SK-N-SH (cell line): ENCODE results near the gene KNDC1. TPM values are rescaled to one million over a fixed set of nuclear protein-coding genes. Genes with fewer than 3 reads are reported as not detected.

Experiments
- CTCF ChIA-PET: fragments of 300-600, 350-600 bp; formaldehyde crosslinking; extraction: SDS; loops from one replicate; lab custom pipeline; 2021; lab: Yijun Ruan, JAX
- POLR2A ChIA-PET: fragments of 350-600 bp; sonication (Branson Sonifier 250); formaldehyde crosslinking; extraction: SDS; loops from one replicate; lab custom pipeline; 2020; ENCODE audit warnings: antibody characterized with exemption, inconsistent platforms; lab: Yijun Ruan, JAX
- DNase-seq: peaks from one replicate; pipeline ENCODE4 v3.0.0; 2012
- H2AFZ ChIP-seq: fragments of 200-600 bp; sonication (generic); 2 replicates; pipeline ENCODE4 v1.8.1; 2016; ENCODE audit warnings: antibody characterized with exemption, mild to moderate bottlenecking, low read depth
- H3F3A ChIP-seq: fragments of 200-600 bp; sonication (generic); replicated peaks from 2 replicates; pipeline ENCODE3; 2016; ENCODE audit warnings: antibody characterized with exemption, mild to moderate bottlenecking; ENCODE audit not compliant: insufficient read depth
- H3K27ac ChIP-seq, 2 experiments: fragments of 200-500 bp in 1 of 2; fragments of 200-600 bp in 1 of 2; sonication (Bioruptor generic) in 1 of 2; sonication (generic), shearing (Covaris generic) in 1 of 2; 2 replicates each; pipeline versions ENCODE4 v1.5.1 to v1.6.1; 2014 to 2016; ENCODE audit warnings: low read depth in 2 of 2, inconsistent platforms in 1 of 2, low read length in 1 of 2, mild to moderate bottlenecking in 1 of 2, mixed read lengths in 1 of 2
- H3K27me3 ChIP-seq: fragments of 200-600 bp; sonication (generic), shearing (Covaris generic); 2 replicates; pipeline ENCODE4 v1.6.1; 2016; ENCODE audit warnings: mixed run types; ENCODE audit not compliant: insufficient read depth
- H3K36me3 ChIP-seq, 2 experiments: fragments of 200-500 bp in 1 of 2; fragments of 200-600 bp in 1 of 2; sonication (Bioruptor generic) in 1 of 2; sonication (generic) in 1 of 2; replicated peaks in 1 of 2; 2 replicates each; pipeline versions ENCODE3 to v1.5.1; 2014 to 2016; ENCODE audit warnings: low read length in 1 of 2, mild to moderate bottlenecking in 1 of 2; ENCODE audit not compliant: insufficient read depth in 2 of 2, control insufficient read depth in 1 of 2
- H3K4me1 ChIP-seq, 2 experiments: fragments of 200-500 bp in 1 of 2; fragments of 200-600 bp in 1 of 2; sonication (Bioruptor generic) in 1 of 2; sonication (generic), shearing (Covaris generic) in 1 of 2; 2 replicates each; pipeline versions ENCODE4 v1.5.1 to v1.6.1; 2014 to 2016; ENCODE audit warnings: low read depth in 1 of 2, low read length in 1 of 2, mixed run types in 1 of 2; ENCODE audit not compliant: insufficient read depth in 2 of 2, control insufficient read depth in 1 of 2
- H3K4me2 ChIP-seq: fragments of 200-600 bp; sonication (generic), shearing (Covaris generic); 2 replicates; pipeline ENCODE4 v1.6.1; 2017; ENCODE audit warnings: mixed run types
- H3K4me3 ChIP-seq, 2 experiments: fragments of 200-500 bp in 1 of 2; fragments of 200-600 bp in 1 of 2; sonication (Bioruptor generic) in 1 of 2; sonication (generic), shearing (Covaris generic) in 1 of 2; 2 replicates each; pipeline versions ENCODE4 v1.5.1 to v1.8.1; 2014 to 2016; ENCODE audit warnings: low read depth in 2 of 2, inconsistent platforms in 1 of 2, low read length in 1 of 2, mild to moderate bottlenecking in 1 of 2, mixed read lengths in 1 of 2, moderate library complexity in 1 of 2
- H3K79me2 ChIP-seq: fragments of 200-600 bp; sonication (generic); 2 replicates; pipeline ENCODE4 v1.8.1; 2017; ENCODE audit warnings: mild to moderate bottlenecking; ENCODE audit not compliant: insufficient read depth
- H3K9ac ChIP-seq: fragments of 200-600 bp; sonication (generic); 2 replicates; pipeline ENCODE4 v1.6.1; 2017; ENCODE audit warnings: mixed run types
- H3K9me2 ChIP-seq: fragments of 200-600 bp; sonication (generic); 2 replicates; pipeline ENCODE4 v1.6.1; 2017; ENCODE audit warnings: mixed run types
- H3K9me3 ChIP-seq: fragments of 200-600 bp; sonication (generic); 2 replicates; pipeline ENCODE4 v1.6.1; 2017; ENCODE audit warnings: mixed run types, mild to moderate bottlenecking, moderate library complexity
- H4K20me1 ChIP-seq: fragments of 200-600 bp; sonication (generic); 2 replicates; pipeline ENCODE4 v1.6.1; 2017; ENCODE audit warnings: mild to moderate bottlenecking, mixed run types; ENCODE audit not compliant: insufficient read depth
- CHD2 ChIP-seq: fragments of 150-350 bp; IDR thresholded peaks from 2 replicates; pipeline ENCODE4 v1.6.1; 2018; ENCODE audit warnings: low read length; ENCODE audit not compliant: partially characterized antibody
- EP300 ChIP-seq, 2 experiments: IDR thresholded peaks; 2 replicates each; pipeline versions ENCODE4 v1.4.0 to v1.6.1; 2012; ENCODE audit warnings: borderline replicate concordance in 1 of 2, low read depth in 1 of 2, low read length in 1 of 2
- EZH2phosphoT487 ChIP-seq: fragments of 200-600 bp; sonication (generic); IDR thresholded peaks from 2 replicates; pipeline ENCODE4 v1.6.1; 2017; ENCODE audit warnings: low read depth, mixed run types, mild to moderate bottlenecking, antibody characterized with exemption, moderate library complexity, borderline replicate concordance
- FOSL2 ChIP-seq: IDR thresholded peaks from 2 replicates; pipeline ENCODE4 v1.4.0; 2012; ENCODE audit warnings: low read depth, mild to moderate bottlenecking, moderate library complexity, borderline replicate concordance
- FOXM1 ChIP-seq: IDR thresholded peaks from 2 replicates; pipeline ENCODE4 v1.4.0; 2012; ENCODE audit warnings: low read depth, mild to moderate bottlenecking
- GABPA ChIP-seq: IDR thresholded peaks from 2 replicates; pipeline ENCODE4 v1.4.0; 2012; ENCODE audit warnings: low read depth, mild to moderate bottlenecking
- GATA2 ChIP-seq: sonication (generic); formaldehyde crosslinking; IDR thresholded peaks from 2 replicates; pipeline ENCODE4 v1.5.0; 2020; ENCODE audit warnings: mild to moderate bottlenecking, missing genetic modification reagents
- JUND ChIP-seq: IDR thresholded peaks from 2 replicates; pipeline ENCODE4 v1.4.0; 2012
- MEF2A ChIP-seq: IDR thresholded peaks from 2 replicates; pipeline ENCODE4 v1.4.0; 2012; ENCODE audit warnings: low read depth, borderline replicate concordance
- MXI1 ChIP-seq: IDR thresholded peaks from 2 replicates; pipeline ENCODE4 v1.6.1; 2012; ENCODE audit warnings: mild to moderate bottlenecking, low read depth, low read length, improper control_type of control experiment
- NFIC ChIP-seq: IDR thresholded peaks from 2 replicates; pipeline ENCODE4 v1.4.0; 2012; ENCODE audit warnings: borderline replicate concordance
- RCOR1 ChIP-seq: fragments of 150-350 bp; IDR thresholded peaks from 2 replicates; pipeline ENCODE4 v1.6.1; 2017; ENCODE audit warnings: antibody characterized with exemption, low read length
- RXRA ChIP-seq: IDR thresholded peaks from 2 replicates; pipeline ENCODE4 v1.4.0; 2012; ENCODE audit warnings: low read depth, mild to moderate bottlenecking, borderline replicate concordance
- SIN3A ChIP-seq: IDR thresholded peaks from 2 replicates; pipeline ENCODE4 v1.6.1; 2012; ENCODE audit warnings: low read depth, mild to moderate bottlenecking, low read length, moderate library complexity, borderline replicate concordance
- SMC3 ChIP-seq: IDR thresholded peaks from 2 replicates; pipeline ENCODE4 v1.6.1; 2012; ENCODE audit warnings: low read depth, low read length, improper control_type of control experiment
- TCF12 ChIP-seq: IDR thresholded peaks from 2 replicates; pipeline ENCODE4 v1.4.0; 2012
- TEAD4 ChIP-seq: IDR thresholded peaks from 2 replicates; pipeline ENCODE4 v1.4.0; 2012; ENCODE audit warnings: mild to moderate bottlenecking, borderline replicate concordance; ENCODE audit not compliant: insufficient read depth
- ZBTB33 ChIP-seq: IDR thresholded peaks from 2 replicates; pipeline ENCODE4 v1.4.0; 2012; ENCODE audit warnings: low read depth, borderline replicate concordance
- WGBS: methylation state at CpG from one replicate; pipeline ENCODE4 v1.1.6; 2017; ENCODE audit warnings: low lambda C conversion rate; 5-methylcytosine and 5-hydroxymethylcytosine counted together
- polyA plus RNA-seq, 3 experiments: library from polyadenylated mRNA; depleted of rRNA; stranded (reverse); fragments of >200 nt; gene quantifications; 2 replicates each; pipeline ENCODE4 v1.2.3, GENCODE V29; 2012
- TF ChIP-seq, protein P1 (sequence below): IDR thresholded peaks from 2 replicates; pipeline ENCODE4 v1.4.0; 2012; ENCODE audit warnings: low read depth, borderline replicate concordance

Gene KNDC1
- polyA plus RNA-seq, 1 of the 3 experiments (the other 2 are of a cell fraction): 1.4 TPM

DNA sequence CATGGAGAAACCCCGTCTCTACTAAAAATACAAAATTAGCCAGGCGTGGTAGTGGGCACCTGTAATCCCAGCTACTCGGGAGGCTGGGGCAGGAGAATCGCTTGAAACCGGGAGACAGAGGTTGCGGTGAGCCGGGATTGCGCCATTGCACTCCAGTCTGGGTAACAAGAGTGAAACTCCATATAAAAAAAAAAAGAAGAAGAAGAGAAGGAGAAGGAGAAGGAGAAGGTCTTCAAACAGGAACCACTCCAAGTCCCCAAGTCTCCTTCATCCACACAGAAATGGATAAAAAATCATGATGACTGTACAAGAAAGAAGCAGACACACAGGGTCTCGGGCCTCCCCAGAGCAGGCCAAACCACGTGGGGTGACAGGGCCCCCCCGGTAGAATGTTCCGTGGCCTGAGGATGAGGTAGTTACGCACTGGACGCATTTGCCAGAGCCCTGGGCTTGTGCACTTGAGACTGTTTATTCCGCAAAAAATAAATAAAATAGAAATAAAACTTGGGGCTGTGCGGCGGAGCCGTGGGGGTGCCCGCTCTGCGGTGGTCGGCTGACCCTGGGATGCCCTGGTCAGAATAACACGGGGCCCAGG is 93.4 kb downstream of the KNDC1 start:
- DNase-seq: no peak
- WGBS: 84% methylated on average over 22 of the region's 22 CpGs
- CTCF ChIA-PET: no interaction called here

DNA sequence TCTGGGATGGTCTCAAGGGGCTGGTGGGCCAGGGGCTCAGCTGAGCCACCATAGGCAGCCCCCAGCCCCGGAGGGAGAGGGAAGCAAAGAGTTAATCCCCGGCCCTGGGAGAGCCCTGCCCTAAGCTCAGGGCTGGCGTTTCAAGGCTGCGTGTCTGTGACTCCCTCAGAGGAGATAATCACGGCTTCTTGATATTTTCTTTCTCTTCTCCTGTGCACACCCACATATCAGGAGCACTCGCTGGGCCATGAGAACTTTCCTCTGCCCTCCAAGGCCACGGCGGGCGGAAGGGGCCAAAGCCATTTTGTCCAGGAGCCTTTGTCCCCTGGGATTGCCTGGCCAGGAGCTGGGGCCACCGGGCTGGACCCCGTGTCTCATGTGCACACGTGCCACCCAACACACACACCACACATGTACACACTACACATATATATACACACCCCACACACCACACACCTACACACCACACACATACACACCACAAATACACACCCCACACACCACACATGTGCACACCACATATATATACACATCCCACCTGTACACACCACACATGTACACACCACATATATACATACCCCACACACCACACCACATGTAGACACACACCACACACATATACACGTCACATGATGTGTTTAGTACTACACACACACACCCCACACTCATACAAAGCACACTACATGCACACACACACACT is 94.6 kb downstream of the KNDC1 start:
- no peaks in the 10 kb centered on the region for H3K9me2 ChIP-seq
- H3K27ac ChIP-seq: no peak overlapping the region
- TF ChIP-seq TEAD4: no peak
- no peak for TF ChIP-seq TCF12
- TF ChIP-seq FOSL2: no peak
- no peak for TF ChIP-seq EZH2phosphoT487
- TF ChIP-seq CHD2: no peak
- no peak for TF ChIP-seq MEF2A
- TF ChIP-seq SIN3A: no peak
- TF ChIP-seq GATA2 (CRISPR knock-in tag): no peak
- no peak for TF ChIP-seq RCOR1
- no peak for TF ChIP-seq RXRA
- TF ChIP-seq GABPA: no peak
- TF ChIP-seq, protein P1, sequence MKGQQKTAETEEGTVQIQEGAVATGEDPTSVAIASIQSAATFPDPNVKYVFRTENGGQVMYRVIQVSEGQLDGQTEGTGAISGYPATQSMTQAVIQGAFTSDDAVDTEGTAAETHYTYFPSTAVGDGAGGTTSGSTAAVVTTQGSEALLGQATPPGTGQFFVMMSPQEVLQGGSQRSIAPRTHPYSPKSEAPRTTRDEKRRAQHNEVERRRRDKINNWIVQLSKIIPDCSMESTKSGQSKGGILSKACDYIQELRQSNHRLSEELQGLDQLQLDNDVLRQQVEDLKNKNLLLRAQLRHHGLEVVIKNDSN: no peak
- no peak for TF ChIP-seq JUND
- TF ChIP-seq MXI1: no peak
- WGBS: 73% methylated on average over 11 of the region's 13 CpGs
- no peak overlapping the region for H3K4me3 ChIP-seq
- H3K27me3 ChIP-seq: no peaks in the 10 kb centered on the region
- no peak overlapping the region for H3K9ac ChIP-seq
- no peaks in the 10 kb centered on the region for H3K79me2 ChIP-seq
- peaks cover 2% of the 10 kb centered on the region for H3F3A ChIP-seq
- peaks cover 3 to 12% of the 10 kb centered on the region in 2 experiments; a peak in 3 of 4 replicates for H3K4me1 ChIP-seq
- CTCF ChIA-PET: interaction anchor here (1.2 kb wide), 1 partner anchor 75 kb away, joined by 3 read pairs; no protein-coding TSS in a partner anchor
- DNase-seq: no peak
- no peaks in the 10 kb centered on the region for H3K9me3 ChIP-seq
- no peak overlapping the region for H3K4me2 ChIP-seq
- H2AFZ ChIP-seq: no peak overlapping the region
- POLR2A ChIA-PET: no interaction called here
- no peaks in the 10 kb centered on the region for H4K20me1 ChIP-seq
- H3K36me3 ChIP-seq: no peaks in the 10 kb centered on the region

More for the DNA sequence above, 93.4 kb downstream of the KNDC1 start:
- Histone ChIP-seq H3K4me2 (no peak overlapping the region), H3K36me3 (no peaks in the 10 kb centered on the region), H4K20me1 (no peaks in the 10 kb centered on the region), H3K27me3 (no peaks in the 10 kb centered on the region), H3K4me1 (peaks cover under 1 to 3% of the 10 kb centered on the region in 2 experiments; a peak in 3 of 4 replicates), H3K4me3 (no peak overlapping the region), H3K9me3 (no peaks in the 10 kb centered on the region), H3K27ac (no peak overlapping the region), H3F3A (no peaks in the 10 kb centered on the region), H3K9ac (no peak overlapping the region), H2AFZ (no peak overlapping the region), H3K9me2 (no peaks in the 10 kb centered on the region), H3K79me2 (no peaks in the 10 kb centered on the region)
- TF ChIP-seq EP300 (IDR thresholded peaks at IDR 0.05; ENCODE audit: borderline replicate concordance in 1 of 2, low read depth in 1 of 2, low read length in 1 of 2) (no peak), NFIC (no peak), ZBTB33 (no peak), SMC3 (no peak), EZH2phosphoT487 (no peak), FOXM1 (no peak)
- POLR2A ChIA-PET: interaction anchor here (0.7 kb wide), 1 partner anchor 682 kb away, joined by 3 read pairs; no protein-coding TSS in a partner anchor
